Liver (tissue), 3 donors: ENCODE results near the gene PKN2.

Source experiments
- ATF3 ChIP-seq: IDR thresholded peaks from 2 replicates; pipeline ENCODE4 v1.6.1; 2016; ENCODE audit warnings: antibody characterized with exemption
- CTCF ChIP-seq: fragments of 150-350 bp; IDR thresholded peaks from 2 replicates; pipeline ENCODE4 v1.5.1; 2017; ENCODE audit warnings: improper control_type of control experiment, low read depth, low read length; ENCODE audit not compliant: missing input control
- EGR1 ChIP-seq, 2 donors: IDR thresholded peaks; 2 replicates each; pipeline ENCODE4 v1.6.1; 2016 to 2018; ENCODE audit warnings: antibody characterized with exemption in 2 of 2, low read depth in 2 of 2
- FOXA2 ChIP-seq: IDR thresholded peaks from 2 replicates; pipeline ENCODE4 v1.6.1; 2016; ENCODE audit warnings: antibody characterized with exemption
- GABPA ChIP-seq, 2 donors: IDR thresholded peaks in 1 of 2; conservative IDR thresholded peaks in 1 of 2; 2 replicates each; pipeline ENCODE4 v1.6.1; 2016; ENCODE audit warnings: antibody characterized with exemption in 2 of 2, mild to moderate bottlenecking in 1 of 2, moderate library complexity in 1 of 2
- JUND ChIP-seq, 2 donors: IDR thresholded peaks; 2 replicates each; pipeline ENCODE4 v1.6.1; 2016; ENCODE audit warnings: antibody characterized with exemption in 2 of 2
- MAX ChIP-seq: IDR thresholded peaks from 2 replicates; pipeline ENCODE4 v1.6.1; 2016; ENCODE audit warnings: antibody characterized with exemption
- REST ChIP-seq: IDR thresholded peaks from 2 replicates; pipeline ENCODE4 v1.6.1; 2016; ENCODE audit warnings: antibody characterized with exemption, mild to moderate bottlenecking
- SP1 ChIP-seq: IDR thresholded peaks from 2 replicates; pipeline ENCODE4 v1.6.1; 2018; ENCODE audit warnings: antibody characterized with exemption, mild to moderate bottlenecking
- TAF1 ChIP-seq: conservative IDR thresholded peaks from 2 replicates; pipeline ENCODE4 v1.6.1; 2016; ENCODE audit warnings: antibody characterized with exemption, mild to moderate bottlenecking
- YY1 ChIP-seq: IDR thresholded peaks from 2 replicates; pipeline ENCODE4 v1.6.1; 2016; ENCODE audit warnings: antibody characterized with exemption, mild to moderate bottlenecking
- ZBTB33 ChIP-seq: IDR thresholded peaks from 2 replicates; pipeline ENCODE4 v1.6.1; 2016; ENCODE audit warnings: antibody characterized with exemption
- donor health status: healthy.
- donor health status: healthy.

GRCh38 chr1:88784551-88784950 is 100.5 kb downstream of the PKN2 start:
- TF ChIP-seq CTCF, result no peak
- TF ChIP-seq REST, result no peak
- no peak for TF ChIP-seq EGR1 (IDR thresholded peaks at IDR 0.05; ENCODE audit: low read depth in 2 of 2)
- TF ChIP-seq GABPA (IDR thresholded peaks at IDR 0.05 in 1 of 2, conservative IDR thresholded peaks at IDR 0.05 in 1 of 2), result no peak
- no peak for TF ChIP-seq MAX
- TF ChIP-seq TAF1, result no peak
- no peak for TF ChIP-seq ZBTB33
- TF ChIP-seq ATF3, result no peak
- TF ChIP-seq JUND (IDR thresholded peaks at IDR 0.05), result no peak
- TF ChIP-seq YY1, result no peak
- no peak for TF ChIP-seq FOXA2
- TF ChIP-seq SP1, result no peak
